PC-3 (cell line): ENCODE measurements around the gene ARHGAP24. TPM values are rescaled to one million over a fixed set of nuclear protein-coding genes. Genes with fewer than 3 reads are reported as not detected.

Source experiments
- ATAC-seq: fragments of 200-7000 bp; cut with Tn5 transposase; 2 replicates; pipeline ENCODE4 v1.9.1; 2020; ENCODE audit warnings: mild to moderate bottlenecking, moderate library complexity
- BruUV-seq: library from RNA; stranded (reverse); fragments of 400-500 nt; replicated peaks from 2 replicates; lab custom pipeline; 2021; lab: Mats Ljungman, UMichigan
- CTCF ChIA-PET: fragments of 300-600 bp; sonication (Branson Sonifier 250); formaldehyde crosslinking; loops from one replicate; lab custom pipeline; 2022; ENCODE audit warnings: antibody characterized with exemption; lab: Charles Lee
- POLR2A ChIA-PET: fragments of 300-600 bp; sonication (Branson Sonifier 250); formaldehyde crosslinking; loops from one replicate; lab custom pipeline; 2022; ENCODE audit warnings: antibody characterized with exemption; ENCODE audit not compliant: unreplicated experiment; lab: Charles Lee
- DNase-seq: peaks from one replicate; pipeline ENCODE4 v3.0.0-alpha.2; 2015
- H2AFZ ChIP-seq: fragments of 300-600 bp; sonication (generic); 2 replicates; pipeline ENCODE4 v1.6.0; 2016; ENCODE audit warnings: antibody characterized with exemption, low read length
- H3F3A ChIP-seq: fragments of 300-600 bp; sonication (generic); one replicate; pipeline ENCODE4 v1.6.0; 2017; ENCODE audit warnings: antibody characterized with exemption, low read length, control low read depth, mild to moderate bottlenecking; ENCODE audit not compliant: unreplicated experiment
- H3K27ac ChIP-seq: fragments of 300-600 bp; sonication (generic); 2 replicates; pipeline ENCODE4 v1.5.1; 2016; ENCODE audit warnings: mild to moderate bottlenecking, low read length
- H3K27me3 ChIP-seq: fragments of 300-600 bp; sonication (generic); 2 replicates; pipeline ENCODE4 v1.6.1; 2016; ENCODE audit warnings: low read length, mixed read lengths
- H3K36me3 ChIP-seq: fragments of 300-600 bp; sonication (generic); 2 replicates; pipeline ENCODE4 v1.6.1; 2016; ENCODE audit warnings: low read depth, mixed run types, low read length, mixed read lengths
- H3K4me1 ChIP-seq: fragments of 300-600 bp; sonication (generic); 2 replicates; pipeline ENCODE4 v1.5.1; 2016; ENCODE audit warnings: low read length; ENCODE audit not compliant: insufficient read depth
- H3K4me2 ChIP-seq: fragments of 300-600 bp; sonication (generic); 2 replicates; pipeline ENCODE4 v1.6.0; 2016; ENCODE audit warnings: low read length
- H3K4me3 ChIP-seq: fragments of 300-600 bp; sonication (generic); 2 replicates; pipeline ENCODE4 v1.5.1; 2016; ENCODE audit warnings: mild to moderate bottlenecking, low read length, mixed read lengths
- H3K79me2 ChIP-seq: fragments of 300-600 bp; sonication (generic); 2 replicates; pipeline ENCODE4 v1.6.1; 2017; ENCODE audit warnings: low read length, mixed read lengths
- H3K9ac ChIP-seq: fragments of 300-600 bp; sonication (generic); 2 replicates; pipeline ENCODE4 v1.6.0; 2016; ENCODE audit warnings: mild to moderate bottlenecking, low read length
- H3K9me2 ChIP-seq: fragments of 300-600 bp; sonication (generic); replicated peaks from 2 replicates; pipeline ENCODE4 v1.6.1; 2016; ENCODE audit warnings: mixed run types, low read length, mixed read lengths
- H3K9me3 ChIP-seq: fragments of 300-600 bp; sonication (generic); 2 replicates; pipeline ENCODE4 v1.6.1; 2016; ENCODE audit warnings: low read length, mixed read lengths
- H4K20me1 ChIP-seq: fragments of 300-600 bp; sonication (generic); 2 replicates; pipeline ENCODE4 v1.6.1; 2016; ENCODE audit warnings: low read length, mixed read lengths
- EZH2 ChIP-seq: fragments of 300-600 bp; sonication (generic); IDR thresholded peaks from one replicate; pipeline ENCODE4 v1.6.1; 2017; ENCODE audit warnings: antibody characterized with exemption, mild to moderate bottlenecking, low read length; ENCODE audit not compliant: unreplicated experiment
- EZH2phosphoT487 ChIP-seq: fragments of 300-600 bp; sonication (generic); IDR thresholded peaks from 2 replicates; pipeline ENCODE4 v1.6.1; 2018; ENCODE audit warnings: mild to moderate bottlenecking, antibody characterized with exemption, low read length, borderline replicate concordance
- intact Hi-C: fragments of 100-400 bp; cut with micrococcal nuclease; formaldehyde crosslinking; loops from 2 replicates; pipeline ENCODE4 v1.9.0; 2023
- total RNA-seq: library from RNA; depleted of rRNA; stranded (reverse); fragments of >200 nt; gene quantifications from 2 replicates; pipeline ENCODE4 v1.2.3, GENCODE V29; 2014
- TF ChIP-seq, protein P1 (sequence below): fragments of 300-600 bp; sonication (generic); conservative IDR thresholded peaks from 2 replicates; pipeline ENCODE4 v1.5.1; 2017; ENCODE audit warnings: antibody characterized with exemption, low read depth, mild to moderate bottlenecking, low read length

ARHGAP24 gene
- total RNA-seq, 1 experiment from 2014 or later, result 7.4 TPM

DNA sequence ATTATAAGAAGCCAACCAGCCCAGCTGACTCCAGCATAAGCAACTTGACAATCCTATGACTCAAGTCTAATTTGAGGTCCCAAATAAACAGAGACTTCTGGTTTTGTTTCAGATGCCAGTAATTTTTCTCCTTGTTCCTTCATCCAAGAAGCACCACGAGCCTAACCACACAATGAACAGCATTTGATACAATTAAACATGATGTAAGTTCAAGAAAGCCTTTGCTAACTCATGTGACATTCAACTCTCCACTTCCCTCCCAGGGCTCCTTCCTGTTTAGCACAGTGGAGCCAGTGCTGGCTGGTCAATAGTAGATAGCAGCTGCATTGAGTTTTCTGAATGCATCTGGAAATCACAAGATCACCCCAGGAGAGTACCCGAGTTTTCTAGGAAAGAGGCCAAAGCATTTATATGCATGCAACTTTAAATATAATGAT is 206.3 kb downstream of the ARHGAP24 start:
- ChIA-PET CTCF (no interaction called here), POLR2A (no interaction called here)
- no peak overlapping the region for H3K4me3 ChIP-seq
- TF ChIP-seq EZH2 (no peak), EZH2phosphoT487 (no peak)
- TF ChIP-seq, protein P1, sequence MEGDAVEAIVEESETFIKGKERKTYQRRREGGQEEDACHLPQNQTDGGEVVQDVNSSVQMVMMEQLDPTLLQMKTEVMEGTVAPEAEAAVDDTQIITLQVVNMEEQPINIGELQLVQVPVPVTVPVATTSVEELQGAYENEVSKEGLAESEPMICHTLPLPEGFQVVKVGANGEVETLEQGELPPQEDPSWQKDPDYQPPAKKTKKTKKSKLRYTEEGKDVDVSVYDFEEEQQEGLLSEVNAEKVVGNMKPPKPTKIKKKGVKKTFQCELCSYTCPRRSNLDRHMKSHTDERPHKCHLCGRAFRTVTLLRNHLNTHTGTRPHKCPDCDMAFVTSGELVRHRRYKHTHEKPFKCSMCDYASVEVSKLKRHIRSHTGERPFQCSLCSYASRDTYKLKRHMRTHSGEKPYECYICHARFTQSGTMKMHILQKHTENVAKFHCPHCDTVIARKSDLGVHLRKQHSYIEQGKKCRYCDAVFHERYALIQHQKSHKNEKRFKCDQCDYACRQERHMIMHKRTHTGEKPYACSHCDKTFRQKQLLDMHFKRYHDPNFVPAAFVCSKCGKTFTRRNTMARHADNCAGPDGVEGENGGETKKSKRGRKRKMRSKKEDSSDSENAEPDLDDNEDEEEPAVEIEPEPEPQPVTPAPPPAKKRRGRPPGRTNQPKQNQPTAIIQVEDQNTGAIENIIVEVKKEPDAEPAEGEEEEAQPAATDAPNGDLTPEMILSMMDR, result no peak
- no peak overlapping the region for H3K9ac ChIP-seq
- ATAC-seq (peak; percentile 24; the same call in 1 of the 2 replicates), DNase-seq (no peak)
- no TSS peak for BruUV-seq
- no peak overlapping the region for H3K4me2 ChIP-seq
- intact Hi-C loops, result no loop called here
- H3K9me2 ChIP-seq, result no peaks in the 10 kb centered on the region
- no peaks in the 10 kb centered on the region for H3K4me1 ChIP-seq
- H2AFZ ChIP-seq, result no peak overlapping the region
- no peaks in the 10 kb centered on the region for H3K9me3 ChIP-seq
- no peak overlapping the region for H3K27ac ChIP-seq
- no peaks in the 10 kb centered on the region for H3K79me2 ChIP-seq
- no peaks in the 10 kb centered on the region for H3K27me3 ChIP-seq
- no peaks in the 10 kb centered on the region for H3K36me3 ChIP-seq
- H4K20me1 ChIP-seq, result no peaks in the 10 kb centered on the region
- no peaks in the 10 kb centered on the region for H3F3A ChIP-seq

DNA sequence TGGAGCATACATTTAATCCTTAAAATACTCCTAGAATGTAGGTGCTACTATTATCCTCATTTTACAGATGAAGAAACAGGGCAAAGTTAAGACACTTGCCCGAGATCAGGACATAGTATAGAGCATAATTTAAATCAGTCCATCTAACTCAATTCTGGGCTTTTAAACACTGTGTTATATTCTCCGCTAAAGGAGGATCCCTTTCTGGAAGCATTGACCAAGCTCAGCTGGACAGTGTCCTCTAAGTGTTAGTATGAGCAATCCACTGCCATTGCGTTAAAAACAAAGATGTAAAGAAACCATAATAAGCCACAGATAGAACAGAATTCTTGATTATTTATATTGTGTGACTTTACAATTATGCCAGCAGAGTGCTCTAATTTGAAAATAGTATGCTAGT is 207.0 kb downstream of the ARHGAP24 start:
- no peaks in the 10 kb centered on the region for H4K20me1 ChIP-seq
- POLR2A ChIA-PET, result no interaction called here
- H3K36me3 ChIP-seq, result no peaks in the 10 kb centered on the region
- H3K27me3 ChIP-seq, result no peaks in the 10 kb centered on the region
- no peaks in the 10 kb centered on the region for H3K79me2 ChIP-seq
- H3K4me2 ChIP-seq, result no peak overlapping the region
- BruUV-seq, result no TSS peak
- TF ChIP-seq, protein P1, result no peak
- no peak for TF ChIP-seq EZH2phosphoT487
- TF ChIP-seq EZH2, result no peak
- H3K9me3 ChIP-seq, result no peaks in the 10 kb centered on the region
- no peak overlapping the region for H3K9ac ChIP-seq
- H3F3A ChIP-seq, result no peaks in the 10 kb centered on the region
- no peak overlapping the region for H2AFZ ChIP-seq
- H3K9me2 ChIP-seq, result no peaks in the 10 kb centered on the region
- intact Hi-C loops, result no loop called here
- no peaks in the 10 kb centered on the region for H3K4me1 ChIP-seq
- H3K4me3 ChIP-seq, result no peak overlapping the region
- DNase-seq (no peak), ATAC-seq (no peak)
- CTCF ChIA-PET, result no interaction called here
- H3K27ac ChIP-seq, result no peak overlapping the region

- POLR2A ChIA-PET, result no interaction called here
- Histone ChIP-seq H3K9me2 (no peaks in the 10 kb centered on the region), H3K79me2 (no peaks in the 10 kb centered on the region), H3K27ac (no peak overlapping the region), H3K9me3 (no peaks in the 10 kb centered on the region), H3K4me3 (no peak overlapping the region), H4K20me1 (no peaks in the 10 kb centered on the region), H2AFZ (no peak overlapping the region), H3K4me2 (no peak overlapping the region), H3K27me3 (no peaks in the 10 kb centered on the region), H3K4me1 (no peaks in the 10 kb centered on the region), H3F3A (no peaks in the 10 kb centered on the region), H3K9ac (no peak overlapping the region), H3K36me3 (no peaks in the 10 kb centered on the region)
- BruUV-seq, result no TSS peak
- DNase-seq, result no peak
- TF ChIP-seq, protein P1, result no peak
- no peak for TF ChIP-seq EZH2
- CTCF ChIA-PET, result no interaction called here
- intact Hi-C loops, result no loop called here
- ATAC-seq, result no peak
Observed at GRCh38 chr4:85682391-85682790, 207.4 kb downstream of the ARHGAP24 start.
